HG03135 (cell line): ENCODE results near the gene SSNA1.

Experiments used
- ATAC-seq: cut with Tn5 transposase; IDR thresholded peaks from one replicate; pipeline ENCODE4 v1.9.1; 2021; ENCODE audit warnings: mild to moderate bottlenecking, moderate library complexity; ENCODE audit not compliant: unreplicated experiment

The SSNA1 gene

DNA sequence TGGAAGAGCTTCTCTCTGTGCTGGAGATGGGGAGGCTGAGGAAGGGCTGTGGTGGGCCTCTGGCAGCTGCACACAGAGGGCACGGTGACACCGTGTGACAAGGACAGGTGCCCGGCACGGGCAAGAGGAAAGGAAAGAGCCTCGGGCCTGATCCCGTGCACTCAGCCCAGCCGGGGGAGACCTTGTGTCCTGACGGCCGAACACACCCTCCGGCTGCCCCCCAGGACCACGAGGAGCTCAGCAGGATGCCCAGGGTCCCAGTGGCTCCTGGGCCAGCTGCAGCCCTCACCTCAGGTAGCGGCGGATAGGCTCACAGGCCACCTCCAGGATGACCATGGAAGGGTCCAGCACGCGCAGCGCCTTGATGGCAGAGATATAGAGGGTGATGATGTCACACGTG lies 5.6 kb upstream of the SSNA1 start:
- ATAC-seq, result no peak

DNA sequence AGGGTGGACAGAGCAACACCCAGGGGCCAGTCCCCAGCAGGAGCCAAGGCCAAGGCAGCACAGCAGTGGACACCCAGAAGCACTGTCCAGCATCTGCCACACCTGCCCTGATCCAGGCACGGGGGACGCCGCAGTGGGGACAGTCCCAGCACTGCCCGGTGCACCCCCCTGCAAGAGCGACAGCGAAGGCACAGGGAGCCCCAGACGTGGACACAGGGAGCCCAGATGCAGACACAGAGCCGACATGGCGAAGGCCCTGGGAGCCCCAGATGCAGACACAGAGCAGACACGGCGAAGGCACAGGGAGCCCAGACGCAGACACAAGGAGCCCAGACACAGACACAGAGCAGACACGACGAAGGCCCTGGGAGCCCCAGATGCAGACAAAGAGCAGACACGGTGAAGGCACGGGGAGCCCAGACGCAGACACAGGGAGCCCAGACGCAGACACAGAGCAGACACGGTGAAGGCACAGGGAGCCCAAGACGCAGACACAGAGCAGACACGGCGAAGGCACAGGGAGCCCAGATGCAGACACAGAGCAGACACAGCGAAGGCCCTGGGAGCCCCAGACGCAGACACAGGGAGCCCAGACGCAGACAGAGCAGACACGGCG lies 4.4 kb upstream of the SSNA1 start:
- no peak for ATAC-seq

DNA sequence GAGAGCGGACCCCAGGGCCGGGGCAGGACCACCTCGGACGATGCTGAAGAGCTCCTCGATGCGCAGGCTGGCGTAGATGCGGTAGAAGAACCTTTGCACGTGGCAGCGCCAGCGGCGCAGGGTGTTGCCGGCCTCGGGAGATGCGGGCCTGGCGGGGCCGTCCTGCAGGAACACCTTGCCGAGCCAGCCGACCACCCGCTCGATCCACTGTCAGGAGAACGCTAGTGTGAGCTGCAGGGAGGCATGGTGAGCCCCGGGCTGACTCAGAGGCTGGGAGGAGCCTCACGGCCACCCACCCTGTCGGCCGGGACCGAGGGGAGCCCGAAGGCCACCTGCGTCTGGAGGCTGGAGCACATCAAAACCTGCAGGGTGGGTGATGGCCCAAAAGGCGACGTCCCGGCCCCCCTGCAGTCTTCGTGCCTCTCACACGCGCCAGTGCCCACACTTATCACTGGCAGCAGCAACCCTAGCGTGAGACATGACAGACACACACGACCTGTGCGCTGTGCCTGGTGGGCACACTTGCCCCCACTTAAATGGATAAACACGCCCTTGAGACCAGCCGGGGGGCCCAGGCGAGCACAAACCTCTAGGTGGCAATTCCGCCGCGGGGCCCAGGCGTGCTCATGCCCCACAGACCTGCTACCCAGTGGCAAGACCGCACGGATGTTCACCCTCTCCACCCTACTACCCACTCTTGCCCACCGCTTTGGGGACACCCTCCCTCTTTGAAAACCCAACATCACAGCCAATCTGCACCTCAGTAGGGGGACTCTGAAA lies 3.4 kb upstream of the SSNA1 start:
- no peak for ATAC-seq

DNA sequence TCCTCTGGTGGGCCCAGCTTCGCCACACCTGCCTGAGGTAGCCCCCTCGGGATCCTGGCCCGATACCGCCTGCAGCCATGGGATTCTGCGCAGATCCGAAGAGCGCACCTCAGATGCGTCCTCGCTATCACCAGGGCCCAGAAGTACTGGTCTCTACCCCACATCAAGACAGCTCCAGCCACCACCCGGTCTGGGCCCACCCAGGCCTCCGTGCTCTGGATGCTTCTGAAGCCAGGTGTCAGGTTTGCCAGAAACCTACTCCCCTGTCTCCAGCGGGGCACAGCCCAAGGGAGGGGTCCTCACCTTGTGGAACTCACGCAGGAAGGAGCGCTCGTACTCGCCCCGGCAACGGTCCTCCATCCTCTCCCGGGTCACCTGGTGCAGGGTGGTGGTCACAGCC lies 2.6 kb upstream of the SSNA1 start:
- ATAC-seq, result no peak

DNA sequence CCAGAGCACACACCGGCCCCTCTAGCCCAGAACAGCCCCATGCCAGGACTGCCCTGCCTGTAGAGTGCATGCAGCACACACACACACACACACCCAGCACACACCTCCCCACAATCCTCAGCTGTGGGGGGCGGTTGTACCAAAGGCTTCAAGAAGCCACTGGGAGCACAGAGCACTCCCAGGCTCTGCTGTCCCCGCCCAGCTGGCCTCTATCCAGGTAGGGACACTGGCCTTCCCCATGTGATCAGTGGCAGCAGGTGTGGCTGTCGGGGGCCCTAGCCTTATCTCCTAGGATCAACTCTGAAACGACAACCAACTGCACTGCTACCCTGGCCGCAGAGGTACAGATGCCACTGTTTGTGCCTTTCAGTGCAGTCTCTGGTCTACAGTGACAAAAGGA lies 2.1 kb upstream of the SSNA1 start:
- ATAC-seq, result no peak

DNA sequence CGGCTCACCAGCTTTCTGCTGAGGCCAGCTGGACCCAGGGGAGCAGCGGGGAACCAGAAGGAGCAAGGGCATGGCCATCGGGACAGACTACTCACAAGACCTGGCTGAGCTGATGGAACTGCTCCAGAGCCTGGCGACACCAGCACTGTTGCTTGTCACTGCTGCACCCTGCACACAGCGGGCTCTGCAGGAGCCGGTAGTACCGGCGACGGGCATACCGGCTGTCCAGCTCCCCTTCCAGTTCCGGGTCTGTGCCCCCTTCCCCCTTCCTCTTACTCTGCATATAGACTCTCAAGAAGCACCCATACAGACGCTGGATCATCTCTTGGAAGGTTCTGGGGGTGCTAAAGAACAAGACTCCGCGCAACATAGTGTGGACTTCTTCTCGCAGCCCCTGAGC lies 1.1 kb upstream of the SSNA1 start:
- no peak for ATAC-seq

DNA sequence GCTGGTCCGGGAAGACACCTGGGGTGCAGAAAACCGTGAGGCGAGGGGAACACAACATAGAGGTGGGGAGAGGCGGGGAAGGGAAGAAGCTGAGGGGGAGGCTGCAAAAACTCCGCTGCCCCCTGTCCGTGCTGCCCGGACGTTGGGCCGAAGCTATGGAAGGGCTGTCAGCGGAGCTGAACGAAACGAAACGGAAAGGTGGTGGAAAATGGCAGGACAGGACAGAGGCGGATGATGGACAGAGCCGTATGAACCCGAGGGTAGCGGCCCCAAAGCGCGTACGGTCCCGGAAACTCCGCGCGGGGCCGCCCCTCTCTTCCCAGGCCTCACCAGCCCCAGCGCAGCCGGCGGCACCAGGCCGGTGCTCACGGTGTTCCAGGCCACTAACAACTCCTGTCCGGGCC lies 388 bp upstream of the SSNA1 start:
- peak; percentile 7 for ATAC-seq

DNA sequence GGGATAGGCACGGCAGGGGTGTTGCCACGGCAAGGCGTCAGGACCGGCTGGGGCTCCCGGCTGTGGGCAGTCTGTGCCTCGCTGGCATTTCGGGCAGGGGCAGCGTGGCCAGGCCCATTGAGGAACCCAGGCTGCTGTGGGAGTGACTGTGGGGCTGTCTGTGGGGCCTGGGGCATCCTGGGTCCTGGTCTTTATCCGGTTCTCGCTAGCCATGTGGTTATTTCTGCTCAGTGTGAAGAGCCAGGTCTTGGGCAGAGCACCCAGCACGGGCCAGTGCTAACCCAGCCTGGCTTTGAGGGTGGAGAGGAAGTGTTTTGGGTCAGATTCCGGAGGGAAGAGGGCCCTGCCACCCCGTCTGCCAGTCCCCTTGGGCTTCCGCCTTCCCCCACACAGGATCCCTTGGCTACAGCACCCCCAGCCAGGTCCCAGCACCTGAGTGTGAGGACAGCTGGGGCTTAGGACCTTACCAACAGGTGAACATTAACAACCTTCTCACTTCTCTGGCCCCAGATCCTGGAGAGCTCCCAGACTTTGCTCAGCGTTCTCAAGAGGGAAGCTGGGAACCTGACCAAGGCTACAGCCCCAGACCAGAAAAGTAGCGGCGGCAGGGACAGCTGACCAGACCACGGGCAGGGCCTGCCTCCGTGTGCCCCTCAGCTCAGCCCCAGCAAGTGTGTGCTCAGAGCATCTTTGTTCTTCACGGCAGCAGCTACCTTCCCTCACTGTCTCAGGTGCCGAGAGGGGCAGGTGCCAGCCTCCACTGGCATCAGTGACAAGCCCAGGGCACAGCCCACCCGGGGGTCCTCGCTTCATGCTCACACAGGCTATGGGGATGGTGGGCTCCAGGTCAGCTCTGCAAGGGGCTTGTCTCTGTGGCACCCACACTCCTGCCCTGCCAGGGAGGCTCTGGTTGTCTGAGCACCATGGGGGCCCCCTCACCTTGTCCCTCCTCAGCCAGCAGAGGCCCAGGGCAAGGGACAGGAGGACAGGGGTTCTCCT lies 1.1 kb downstream of the SSNA1 start:
- no peak for ATAC-seq

DNA sequence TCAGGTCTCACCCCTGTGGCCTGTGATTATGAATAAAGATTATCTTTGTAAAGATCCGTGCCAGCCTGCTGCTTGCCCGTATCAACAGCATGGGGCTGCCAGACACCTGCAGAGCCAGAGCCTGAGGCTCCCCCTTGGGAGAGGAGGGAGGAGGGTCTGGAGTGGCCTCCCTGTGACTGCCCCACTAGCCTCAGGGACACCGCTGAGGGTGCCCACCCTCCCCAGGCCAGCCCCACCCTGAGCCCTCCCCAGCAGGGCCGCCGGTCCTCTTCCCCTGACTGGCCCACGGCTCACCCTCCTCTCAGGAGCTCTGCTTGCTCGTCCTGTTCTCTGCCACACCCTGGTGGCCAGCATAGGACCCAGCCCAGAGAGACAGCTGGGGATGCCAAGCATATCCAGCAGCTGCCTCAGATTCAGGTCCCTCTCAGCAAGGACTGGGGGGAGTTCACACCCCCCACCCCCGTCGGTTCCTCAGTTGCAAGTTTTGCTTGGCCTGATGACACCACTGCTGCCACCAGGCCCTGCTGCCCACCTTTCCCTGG lies 1.9 kb downstream of the SSNA1 start:
- no peak for ATAC-seq

DNA sequence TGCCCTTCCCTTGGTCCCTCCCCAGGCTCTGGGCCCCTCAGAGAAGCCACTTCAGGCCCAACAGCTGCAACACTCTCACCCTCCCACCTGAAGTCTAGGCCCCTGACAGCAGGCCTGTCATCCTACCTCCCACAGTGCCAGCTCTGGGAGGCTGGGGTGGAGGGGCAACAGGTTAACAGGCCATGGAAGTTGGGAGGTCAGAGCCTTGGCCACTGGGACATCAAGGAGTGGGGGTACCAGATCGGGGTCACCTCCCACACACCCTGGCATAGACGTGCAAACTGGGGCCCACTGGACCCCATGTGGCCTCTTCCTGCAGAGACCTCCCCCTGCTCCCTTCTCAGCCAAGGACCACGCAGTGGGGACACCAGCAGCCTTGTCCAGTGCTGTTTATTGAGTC lies 2.8 kb downstream of the SSNA1 start:
- ATAC-seq, result no peak

DNA sequence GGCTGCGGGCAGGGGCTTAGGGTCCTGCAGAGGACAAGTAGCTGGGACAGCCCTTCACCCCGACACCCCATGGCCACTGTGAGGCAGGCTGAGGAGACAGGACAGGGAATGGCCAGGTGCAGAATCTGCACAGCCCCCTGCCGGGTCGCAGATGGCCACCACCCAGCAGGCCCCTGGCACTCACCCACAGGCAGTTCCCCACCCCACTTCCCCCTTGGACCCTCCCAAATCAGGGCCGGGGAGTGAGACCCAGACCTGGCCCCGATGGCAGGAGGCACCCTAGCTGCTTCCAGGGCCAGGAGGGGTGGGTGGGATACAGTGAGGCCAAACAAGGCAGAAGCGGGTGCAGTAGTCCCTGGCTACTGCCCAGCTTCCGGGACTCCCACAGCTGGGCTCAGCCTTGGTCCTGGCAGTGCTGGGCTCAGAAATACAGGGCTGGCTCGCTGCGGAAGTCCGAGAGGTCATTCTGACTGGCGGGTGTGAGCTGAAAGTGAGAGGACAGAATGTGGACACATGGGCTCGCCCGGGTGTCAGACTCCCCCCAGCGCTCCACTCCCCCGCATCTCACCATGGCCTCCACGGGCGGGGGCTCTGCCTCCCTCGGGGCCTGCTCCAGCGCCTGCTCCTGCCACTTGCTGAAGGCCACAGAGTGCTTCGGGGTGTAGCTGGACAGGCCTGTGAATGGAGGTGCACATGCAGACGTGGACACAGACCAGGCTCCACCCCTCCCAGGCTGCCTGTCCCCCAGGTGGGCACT lies 3.4 kb downstream of the SSNA1 start:
- ATAC-seq, result no peak

DNA sequence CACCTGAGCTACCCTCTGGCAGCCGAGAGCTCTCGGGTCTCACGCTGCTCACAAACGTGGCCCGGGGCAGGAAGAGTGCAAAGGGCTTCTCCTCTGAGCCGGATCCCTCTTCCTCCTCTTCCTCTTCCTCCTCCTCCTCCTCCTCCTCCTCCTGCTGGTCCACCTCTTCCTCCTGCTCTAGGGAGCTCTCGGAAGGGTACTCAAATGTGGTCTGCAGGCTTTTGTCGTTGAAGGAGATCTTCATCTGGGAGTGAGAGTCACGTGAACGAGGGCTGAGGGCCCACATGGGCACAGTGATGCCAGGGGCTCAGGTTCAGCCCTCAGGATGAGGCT lies 3.9 kb downstream of the SSNA1 start:
- no peak for ATAC-seq

DNA sequence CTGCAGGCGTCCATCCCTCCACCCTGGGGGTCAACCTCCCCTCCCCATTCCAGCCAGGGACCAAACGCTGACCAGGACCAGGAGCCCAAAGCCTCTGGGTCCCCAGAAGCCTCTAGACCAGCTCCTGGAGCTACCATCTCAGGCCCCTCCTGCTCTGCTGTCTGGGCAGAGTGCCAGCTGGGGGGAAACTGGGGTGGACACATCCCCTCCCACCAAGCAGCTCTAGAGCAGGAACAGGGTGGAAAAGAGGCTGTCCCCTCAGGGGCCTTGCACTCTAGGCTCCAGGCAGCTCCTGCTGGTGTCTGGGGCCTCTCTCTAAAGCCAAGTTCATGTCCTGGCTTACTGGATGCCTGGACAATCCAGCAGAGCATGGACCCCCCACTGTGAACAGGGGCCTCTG lies 4.4 kb downstream of the SSNA1 start:
- no peak for ATAC-seq

DNA sequence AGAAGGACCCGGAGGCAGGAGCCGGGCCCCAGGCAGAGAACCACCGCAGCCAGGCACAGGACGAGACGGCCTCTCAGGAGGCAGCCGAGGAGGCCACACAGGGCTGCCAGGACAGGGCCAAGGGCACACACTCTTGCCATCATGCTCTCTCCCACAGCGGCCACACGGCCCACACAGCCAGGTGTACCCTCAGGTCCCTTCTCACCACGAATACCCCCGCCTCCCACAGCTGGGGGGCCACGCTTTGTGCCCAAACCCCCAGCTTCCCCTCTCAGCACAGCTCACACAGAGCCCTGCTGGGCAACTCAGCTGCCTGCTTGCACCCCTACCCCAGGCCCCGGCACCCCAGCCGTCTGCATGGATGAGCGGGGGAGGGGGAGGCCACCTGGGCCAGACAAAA lies 5.3 kb downstream of the SSNA1 start:
- no peak for ATAC-seq

DNA sequence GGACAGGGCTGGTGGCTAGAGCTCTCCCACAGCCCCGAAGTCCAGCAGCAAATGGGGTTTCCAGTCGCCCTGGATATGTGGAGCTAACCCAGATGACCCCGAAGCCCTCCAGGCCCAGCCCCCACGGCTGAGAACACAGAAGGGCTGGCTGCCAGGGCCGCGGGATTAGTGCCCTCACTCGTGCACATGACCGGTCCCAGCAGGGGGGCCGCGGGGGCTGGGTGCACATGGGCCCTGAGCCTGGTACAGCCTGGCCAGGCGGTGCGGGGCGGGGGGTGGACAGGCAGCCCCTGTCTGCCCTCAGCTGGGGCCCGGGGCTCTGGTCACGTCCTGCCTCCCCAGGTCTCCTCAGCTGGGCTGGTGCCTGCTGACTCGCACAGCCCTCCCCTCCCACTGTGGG lies 5.9 kb downstream of the SSNA1 start:
- ATAC-seq, result no peak

DNA sequence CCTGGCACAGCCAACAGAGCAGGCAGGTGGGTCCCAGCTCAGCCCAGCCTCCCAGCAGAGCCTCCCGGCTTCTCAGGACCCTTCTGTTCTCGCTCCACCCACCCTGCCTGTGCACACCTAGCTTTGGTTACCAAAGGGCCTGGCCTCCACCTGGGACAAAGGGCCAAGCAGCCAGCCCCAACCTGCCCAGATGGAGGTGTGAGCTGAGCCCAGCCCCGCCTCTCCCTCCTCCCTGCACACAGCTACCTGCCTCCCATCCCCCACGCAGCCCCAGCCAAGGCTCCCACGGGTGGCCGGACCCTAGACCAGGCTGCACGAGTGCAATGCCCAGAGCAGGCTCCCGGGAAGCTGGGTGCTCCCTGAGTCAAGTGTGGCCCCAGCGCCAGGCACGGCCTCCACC lies 6.4 kb downstream of the SSNA1 start:
- ATAC-seq, result no peak

DNA sequence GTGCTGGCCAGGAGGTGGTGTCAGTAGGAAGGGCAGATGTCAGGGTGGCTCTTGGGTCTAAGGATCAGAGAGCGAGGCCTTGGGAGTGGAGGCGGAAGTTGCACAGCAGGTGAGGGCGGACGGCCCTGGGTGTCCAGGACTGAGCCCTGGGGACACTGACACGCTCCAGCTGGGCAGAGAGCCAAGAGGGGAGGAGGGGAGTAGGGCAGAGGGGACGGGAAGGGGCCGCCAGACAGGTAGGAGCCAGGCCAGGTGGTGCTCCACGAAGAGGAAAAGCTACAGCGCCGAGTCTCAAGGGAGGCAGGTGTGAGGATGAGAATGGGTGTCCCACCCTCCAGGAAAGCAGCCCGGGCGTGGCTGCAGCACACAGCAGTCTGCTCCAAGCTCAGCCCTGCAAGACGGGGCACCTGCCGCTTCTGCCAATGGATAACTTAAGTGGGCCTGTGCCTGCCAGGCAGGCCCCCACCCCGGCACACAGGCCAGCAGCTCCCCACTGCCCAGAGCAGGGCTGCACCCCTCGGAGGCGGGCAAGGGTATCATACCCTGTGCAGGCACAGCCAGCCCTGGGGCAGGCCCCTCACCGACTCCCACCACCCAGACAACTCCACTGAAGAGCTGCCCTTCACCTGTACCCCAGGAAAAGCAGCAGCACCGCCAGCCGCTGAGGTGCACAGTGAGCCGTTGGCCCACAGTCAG lies 7.2 kb downstream of the SSNA1 start:
- ATAC-seq, result no peak

DNA sequence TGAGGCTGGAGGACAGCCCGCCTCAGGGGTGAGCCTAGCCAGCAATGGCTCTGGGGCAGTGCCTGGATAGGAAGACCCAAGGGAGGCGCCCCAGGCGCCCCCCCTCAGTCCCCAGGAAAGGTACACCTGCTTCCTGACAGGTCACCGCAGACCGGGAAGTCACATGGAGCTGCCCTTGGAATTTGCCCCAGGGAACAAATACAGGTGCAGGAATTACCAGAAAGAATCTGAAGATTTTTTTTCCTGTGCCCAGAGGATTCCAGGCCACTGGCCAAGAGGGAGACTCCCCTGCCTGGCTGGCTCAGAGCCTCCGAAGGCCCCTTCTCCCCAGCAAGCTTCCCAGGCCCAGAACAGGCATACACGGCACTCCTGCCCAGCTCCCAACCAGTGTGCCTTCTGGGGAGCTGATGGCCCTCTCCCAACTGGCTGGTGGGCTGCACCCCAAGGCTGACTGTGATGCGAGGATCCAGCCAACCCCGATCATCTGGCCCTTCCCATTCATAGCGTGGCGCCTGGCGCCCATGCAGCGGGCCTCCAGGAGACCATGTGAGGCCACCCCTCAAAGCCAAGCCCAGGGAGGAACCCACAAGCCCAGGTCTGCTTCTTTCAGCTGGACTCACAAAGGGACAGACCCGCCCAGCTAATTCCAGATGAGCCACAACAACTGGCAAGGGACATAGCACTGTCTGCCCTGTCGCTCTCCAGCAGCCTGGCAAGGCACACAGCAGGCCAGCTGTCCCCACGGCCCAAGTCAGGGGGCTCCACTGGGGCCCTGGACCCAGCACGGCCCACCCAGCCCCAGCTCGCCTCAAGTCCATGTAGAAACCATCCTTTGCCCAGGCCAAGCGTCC lies 9.8 kb downstream of the SSNA1 start:
- no peak for ATAC-seq

DNA sequence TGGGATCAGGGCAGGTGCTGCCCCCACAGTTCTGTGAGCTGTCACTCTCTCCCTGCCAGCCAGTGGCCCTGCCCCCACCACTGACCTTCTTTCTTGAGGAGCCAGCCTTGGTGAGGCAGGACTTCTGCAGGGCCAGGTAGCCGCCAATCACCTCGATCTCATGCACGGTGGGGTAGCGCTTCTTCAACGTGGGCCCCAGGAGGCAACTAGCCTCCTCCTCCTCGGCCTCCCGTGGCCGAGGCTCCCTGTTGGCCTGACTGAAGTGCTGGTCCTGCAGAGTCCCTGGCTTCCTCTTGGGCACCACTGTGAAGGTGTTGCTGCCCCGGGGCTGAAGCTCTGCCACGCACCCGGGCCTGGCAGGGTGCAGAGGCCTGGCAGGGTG lies 10.4 kb downstream of the SSNA1 start:
- no peak for ATAC-seq
